Body of pancreas (tissue), 4 donors: ENCODE results near the gene CSRP1. TPM values are rescaled to one million over a fixed set of nuclear protein-coding genes. Genes with fewer than 3 reads are reported as not detected.
A peak's percentile ranks its signal among the peaks of the same experiment; 100 is the strongest.

ENCODE experiments used
- ATAC-seq: fragments of 150-250 bp; one replicate; pipeline ENCODE4 v1.9.1; 2016
- DNase-seq, 4 donors: peaks; one replicate each; pipeline ENCODE4 v3.0.0-alpha.2; 2019
- H3K27ac ChIP-seq, 4 donors: fragments of 200-600 bp; sonication (generic); 1 replicate in 3 of 4; 2 replicates in 1 of 4; pipeline versions ENCODE4 v1.5.1 to v1.6.1; 2016 to 2019; ENCODE audit warnings: mild to moderate bottlenecking in 1 of 4, mixed read lengths in 1 of 4, moderate library complexity in 1 of 4
- H3K27me3 ChIP-seq, 2 donors: fragments of 200-600 bp; sonication (generic); one replicate each; pipeline ENCODE4 v1.6.0; 2016; ENCODE audit warnings: mild to moderate bottlenecking in 1 of 2
- H3K36me3 ChIP-seq, 2 donors: fragments of 200-600 bp; sonication (generic); replicated peaks in 1 of 2; 2 replicates each; pipeline ENCODE4 v1.5.1; 2016; ENCODE audit warnings: low read depth in 2 of 2; ENCODE audit not compliant: insufficient read depth in 1 of 2
- H3K4me1 ChIP-seq: fragments of 200-600 bp; sonication (generic); one replicate; pipeline ENCODE4 v1.6.0; 2016
- H3K4me3 ChIP-seq, 2 donors: fragments of 200-600 bp; sonication (generic); 1 replicate in 1 of 2; 2 replicates in 1 of 2; pipeline ENCODE4 v1.5.1; 2016 to 2019
- H3K9me3 ChIP-seq, 3 donors: fragments of 200-600 bp; sonication (generic); 1 replicate in 2 of 3; 2 replicates in 1 of 3; pipeline ENCODE4 v1.5.1; 2016
- CTCF ChIP-seq, 7 experiments: fragments of 450-650 bp in 4 of 7; fragments of 200-600 bp in 3 of 7; sonication (generic) in 3 of 7; IDR thresholded peaks; one replicate each; pipeline ENCODE4 v1.5.1; 2016 to 2019; ENCODE audit warnings: antibody characterized with exemption in 7 of 7
- POLR2A ChIP-seq, 3 donors: fragments of 450-650 bp; IDR thresholded peaks; one replicate each; pipeline ENCODE4 v1.6.1; 2016; ENCODE audit warnings: antibody characterized with exemption in 3 of 3, mild to moderate bottlenecking in 2 of 3
- WGBS, 2 donors: methylation state at CpG; one replicate each; pipeline ENCODE4 v1.1.5; 2017; 5-methylcytosine and 5-hydroxymethylcytosine counted together
- intact Hi-C: fragments of 100-400 bp; cut with DNase I; formaldehyde crosslinking; loops from one replicate; pipeline ENCODE4 v1.15.1; 2023
- total RNA-seq, 2 donors: library from RNA; depleted of rRNA; stranded (reverse); fragments of >200 nt; gene quantifications; one replicate each; pipeline ENCODE4 v1.1.0, GENCODE V29; 2016

Gene CSRP1
- total RNA-seq, 2 donors from 2014 or later: 127 to 245 TPM

GRCh38 chr1:201515895-201516294, 9.0 kb upstream of the CSRP1 start:
- no peaks in the 10 kb centered on the region for H3K36me3 ChIP-seq
- H3K4me1 ChIP-seq: peaks cover 45% of the 10 kb centered on the region
- DNase-seq: no peak
- H3K27me3 ChIP-seq: no peaks in the 10 kb centered on the region
- H3K27ac ChIP-seq: peak overlapping the region in 2 of 4 donors; percentile 10 to 25
- ATAC-seq: no peak
- intact Hi-C loops: loop anchor here (5.0 kb wide), 1 partner anchor 34 kb away; no protein-coding TSS in a partner anchor
- no peak overlapping the region for H3K4me3 ChIP-seq
- no peak for TF ChIP-seq POLR2A (IDR thresholded peaks at IDR 0.05)
- TF ChIP-seq CTCF (IDR thresholded peaks at IDR 0.05): no peak
- H3K9me3 ChIP-seq: no peaks in the 10 kb centered on the region
- WGBS, 2 donors: 93 to 100% methylated on average over 1 of the region's 1 CpG

DNA sequence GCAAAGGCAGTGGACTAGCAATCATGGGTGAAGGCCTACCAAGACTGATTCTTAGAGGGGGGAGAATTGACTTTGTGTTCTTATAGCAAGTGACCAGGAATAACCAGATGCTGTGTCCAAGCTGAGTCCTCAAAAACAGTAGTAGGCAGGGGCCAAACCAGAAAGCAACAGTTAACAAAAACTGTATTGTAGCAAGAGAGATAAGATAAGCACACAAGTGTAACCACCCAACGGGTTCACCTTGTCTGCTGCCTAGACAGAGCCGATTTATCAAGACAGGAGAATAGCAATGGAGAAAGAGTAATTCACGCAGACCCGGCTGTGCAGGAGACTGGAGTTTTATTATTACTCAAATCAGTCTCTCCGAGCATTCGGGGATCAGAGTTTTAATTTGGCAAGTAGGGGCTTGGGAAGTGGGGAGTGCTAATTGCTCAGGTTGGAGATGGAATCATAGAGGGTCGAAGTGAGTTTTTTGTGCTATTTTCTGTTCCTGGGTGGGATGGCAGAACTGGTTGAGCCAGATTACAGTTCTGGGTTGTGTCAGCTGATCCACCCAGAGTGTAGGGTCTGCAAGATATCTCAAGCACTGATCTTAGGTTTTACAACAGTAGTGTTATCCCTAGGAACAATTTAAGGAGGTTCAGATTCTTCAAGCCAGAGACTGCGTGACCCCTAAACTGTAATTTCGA, 8.3 kb upstream of the CSRP1 start:
- Histone ChIP-seq H3K36me3 (no peaks in the 10 kb centered on the region), H3K9me3 (no peaks in the 10 kb centered on the region), H3K27me3 (no peaks in the 10 kb centered on the region), H3K27ac (peak overlapping the region in 3 of 4 donors; percentile 3 to 25 (median 10)), H3K4me3 (no peak overlapping the region), H3K4me1 (peaks cover 45% of the 10 kb centered on the region)
- DNase-seq (no peak), ATAC-seq (no peak)
- TF ChIP-seq CTCF (IDR thresholded peaks at IDR 0.05) (no peak), POLR2A (IDR thresholded peaks at IDR 0.05) (no peak)
- intact Hi-C loops: loop anchor here (5.0 kb wide), 1 partner anchor 33 kb away; no protein-coding TSS in a partner anchor
- 40 to 41% methylated on average over 9 of the region's 9 CpGs for WGBS, 2 donors

- DNase-seq (no peak), ATAC-seq (no peak)
- H3K27ac ChIP-seq: peak overlapping the region in 3 of 4 donors; percentile 3 to 25 (median 9)
- no peaks in the 10 kb centered on the region for H3K36me3 ChIP-seq
- peaks cover 45% of the 10 kb centered on the region for H3K4me1 ChIP-seq
- no peaks in the 10 kb centered on the region for H3K9me3 ChIP-seq
- no peak overlapping the region for H3K4me3 ChIP-seq
- TF ChIP-seq POLR2A (IDR thresholded peaks at IDR 0.05) (no peak), CTCF (IDR thresholded peaks at IDR 0.05) (no peak)
- no peaks in the 10 kb centered on the region for H3K27me3 ChIP-seq
- 92% methylated on average over 2 of the region's 2 CpGs; no CpG with 5 or more reads in 1 of the 2 donors for WGBS, 2 donors
- intact Hi-C loops: no loop called here
Observed at GRCh38 chr1:201514466-201514865, 7.5 kb upstream of the CSRP1 start.

DNA sequence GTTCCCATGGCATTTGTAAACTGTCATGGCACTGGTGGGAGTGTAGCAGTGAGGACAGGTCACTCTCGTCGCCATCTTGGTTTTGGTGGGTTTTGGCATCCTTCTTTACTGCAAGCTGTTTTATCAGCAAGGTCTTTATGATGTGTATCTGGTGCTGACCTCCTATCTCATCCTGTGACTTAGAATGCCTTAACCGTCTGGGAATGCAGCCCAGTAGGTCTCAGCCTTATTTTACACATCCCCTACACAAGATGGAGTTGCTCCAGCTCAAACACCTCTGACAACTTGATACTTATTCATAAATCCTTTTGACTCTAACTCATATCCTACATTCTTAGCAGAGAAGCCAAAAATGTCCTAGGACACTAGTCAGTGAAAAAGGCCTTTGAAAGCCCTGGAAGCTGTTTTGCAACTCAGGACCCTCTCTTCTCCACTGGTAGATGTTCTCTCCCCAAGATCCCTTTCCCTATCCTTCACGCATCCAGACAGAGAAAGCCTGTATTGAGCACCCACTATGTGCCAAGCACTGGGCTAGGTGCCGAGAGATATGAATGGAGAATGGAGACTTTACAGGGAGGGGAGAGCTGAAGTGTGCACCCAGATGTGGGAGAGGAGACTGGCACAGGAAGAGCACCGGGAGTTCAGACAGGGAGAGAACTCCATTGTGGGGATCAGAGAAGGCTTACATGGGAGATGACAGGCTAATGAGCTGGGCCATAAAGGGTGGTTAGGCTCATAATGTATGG, 6.7 kb upstream of the CSRP1 start:
- Histone ChIP-seq H3K36me3 (no peaks in the 10 kb centered on the region), H3K27ac (peak overlapping the region in 1 of 4 donors; percentile 7), H3K4me3 (no peak overlapping the region), H3K4me1 (peaks cover 45% of the 10 kb centered on the region), H3K27me3 (no peaks in the 10 kb centered on the region), H3K9me3 (no peaks in the 10 kb centered on the region)
- ATAC-seq (no peak), DNase-seq (no peak)
- WGBS, 2 donors: 91 to 92% methylated on average over 6 of the region's 6 CpGs
- no peak for TF ChIP-seq CTCF (IDR thresholded peaks at IDR 0.05)
- TF ChIP-seq POLR2A (IDR thresholded peaks at IDR 0.05): no peak
- intact Hi-C loops: no loop called here
